GM23338 (cell line): ENCODE measurements around the gene SPTBN4. TPM values are rescaled to one million over a fixed set of nuclear protein-coding genes. Genes with fewer than 3 reads are reported as not detected.

Source experiments
- ATAC-seq: fragments of 200-7000 bp; cut with Tn5 transposase; 3 replicates; pipeline ENCODE4 v1.9.1; 2020
- DNase-seq: peaks from one replicate; pipeline ENCODE4 v3.0.0-alpha.2; 2015; ENCODE audit warnings: low spot score
- H2AFZ ChIP-seq: fragments of 200-600 bp; sonication (generic); 2 replicates; pipeline ENCODE4 v1.8.0; 2016; ENCODE audit warnings: antibody characterized with exemption, mild to moderate bottlenecking, moderate library complexity
- H3F3A ChIP-seq: fragments of 200-600 bp; sonication (generic); replicated peaks from 2 replicates; pipeline ENCODE4 v1.8.0; 2017; ENCODE audit warnings: antibody characterized with exemption, mixed run types, low read depth
- H3K27ac ChIP-seq: fragments of 200-600 bp; sonication (generic); 2 replicates; pipeline ENCODE4 v1.6.1; 2016; ENCODE audit warnings: low read depth
- H3K27me3 ChIP-seq: fragments of 200-600 bp; sonication (generic); 2 replicates; pipeline ENCODE4 v1.8.0; 2016; ENCODE audit warnings: mild to moderate bottlenecking, mixed run types, moderate library complexity; ENCODE audit not compliant: insufficient read depth
- H3K36me3 ChIP-seq: fragments of 200-600 bp; sonication (generic); 2 replicates; pipeline ENCODE4 v1.8.0; 2016; ENCODE audit warnings: mild to moderate bottlenecking; ENCODE audit not compliant: insufficient read depth
- H3K4me1 ChIP-seq: fragments of 200-600 bp; sonication (generic); 2 replicates; pipeline ENCODE4 v1.8.0; 2016; ENCODE audit warnings: mild to moderate bottlenecking, moderate library complexity; ENCODE audit not compliant: insufficient read depth
- H3K4me2 ChIP-seq: fragments of 200-600 bp; sonication (generic); 2 replicates; pipeline ENCODE4 v1.7.1; 2017; ENCODE audit warnings: mixed run types
- H3K4me3 ChIP-seq: fragments of 200-600 bp; sonication (generic); 2 replicates; pipeline ENCODE4 v1.6.1; 2016; ENCODE audit warnings: mixed run types
- H3K79me2 ChIP-seq: fragments of 200-600 bp; sonication (generic); replicated peaks from 2 replicates; pipeline ENCODE4 v1.8.0; 2017; ENCODE audit warnings: mild to moderate bottlenecking; ENCODE audit not compliant: insufficient read depth
- H3K9me2 ChIP-seq: fragments of 200-600 bp; sonication (generic); 2 replicates; pipeline ENCODE4 v1.8.0; 2017; ENCODE audit not compliant: insufficient read depth
- H4K20me1 ChIP-seq: fragments of 200-600 bp; sonication (generic); replicated peaks from 2 replicates; pipeline ENCODE4 v1.8.0; 2017; ENCODE audit warnings: mild to moderate bottlenecking; ENCODE audit not compliant: insufficient read depth
- H3K27ac Mint-ChIP-seq: 2 replicates; pipeline ENCODE4 v1.8.0; 2020; ENCODE audit warnings: inconsistent platforms, mild to moderate bottlenecking, moderate library complexity, mixed read lengths
- H3K27me3 Mint-ChIP-seq: 3 replicates; pipeline ENCODE4 v1.8.0; 2022; ENCODE audit warnings: low read depth, mild to moderate bottlenecking, moderate library complexity, mixed read lengths, inconsistent platforms; ENCODE audit not compliant: insufficient read depth, poor library complexity
- H3K36me3 Mint-ChIP-seq: 3 replicates; pipeline ENCODE4 v1.8.0; 2021; ENCODE audit warnings: low read depth, mild to moderate bottlenecking, inconsistent platforms, moderate library complexity, mixed read lengths
- H3K4me1 Mint-ChIP-seq: 3 replicates; pipeline ENCODE4 v1.8.0; 2020; ENCODE audit warnings: mild to moderate bottlenecking, inconsistent platforms, mixed read lengths
- H3K4me3 Mint-ChIP-seq: 3 replicates; pipeline ENCODE4 v1.8.0; 2021; ENCODE audit warnings: moderate library complexity, mild to moderate bottlenecking, inconsistent platforms, mixed read lengths
- H3K9me3 Mint-ChIP-seq: 3 replicates; pipeline ENCODE4 v1.8.0; 2020; ENCODE audit warnings: moderate library complexity, mild to moderate bottlenecking, inconsistent platforms, mixed read lengths
- CREB1 ChIP-seq: fragments of 250-450 bp; sonication (Bioruptor Pico); IDR thresholded peaks from 2 replicates; pipeline ENCODE4 v1.5.0; 2020; ENCODE audit warnings: low read depth, mild to moderate bottlenecking, moderate library complexity
- EZH2 ChIP-seq: fragments of 200-600 bp; sonication (generic); IDR thresholded peaks from one replicate; pipeline ENCODE4 v1.8.0; 2017; ENCODE audit warnings: antibody characterized with exemption, mild to moderate bottlenecking, low read depth; ENCODE audit not compliant: unreplicated experiment
- JUNB ChIP-seq: IDR thresholded peaks from one replicate; pipeline ENCODE4 v1.6.1; 2016; ENCODE audit warnings: antibody characterized with exemption; ENCODE audit not compliant: unreplicated experiment
- NANOG ChIP-seq: IDR thresholded peaks from 2 replicates; pipeline ENCODE4 v1.6.1; 2016; ENCODE audit warnings: antibody characterized with exemption, borderline replicate concordance
- POLR2AphosphoS5 ChIP-seq: IDR thresholded peaks from 2 replicates; pipeline ENCODE4 v1.6.1; 2016; ENCODE audit warnings: antibody characterized with exemption, low read depth
- STAT1 ChIP-seq: IDR thresholded peaks from one replicate; pipeline ENCODE4 v1.6.1; 2016; ENCODE audit warnings: antibody characterized with exemption; ENCODE audit not compliant: unreplicated experiment
- ZNF114 ChIP-seq: fragments of 250-450 bp; sonication (Bioruptor Pico); IDR thresholded peaks from 2 replicates; pipeline ENCODE4 v1.5.0; 2020; ENCODE audit warnings: mild to moderate bottlenecking, moderate library complexity
- ZNF331 ChIP-seq: fragments of 250-450 bp; sonication (Bioruptor Pico); IDR thresholded peaks from 2 replicates; pipeline ENCODE4 v1.5.0; 2020; ENCODE audit warnings: low read depth, mild to moderate bottlenecking, moderate library complexity
- polyA plus RNA-seq: library from polyadenylated mRNA; unstranded; fragments of >200 nt; fragmentation: Nextera tagmentation; extraction: Ambion mirVana; gene quantifications from 2 replicates; pipeline ENCODE4 v1.2.1, GENCODE V29; 2016
- total RNA-seq: library from RNA; depleted of rRNA; stranded (reverse); fragments of >200 nt; shearing (Covaris generic); gene quantifications from 2 replicates; pipeline ENCODE4 v1.2.3, GENCODE V29; 2014
- TF ChIP-seq, protein P1 (sequence below): fragments of 250-450 bp; sonication (Bioruptor Pico); IDR thresholded peaks from 2 replicates; pipeline ENCODE4 v1.5.0; 2020; ENCODE audit warnings: mild to moderate bottlenecking, moderate library complexity

The SPTBN4 gene
- total and polyA plus RNA-seq, 2 experiments from 2014 or later: 1.6 to 2.3 TPM

DNA sequence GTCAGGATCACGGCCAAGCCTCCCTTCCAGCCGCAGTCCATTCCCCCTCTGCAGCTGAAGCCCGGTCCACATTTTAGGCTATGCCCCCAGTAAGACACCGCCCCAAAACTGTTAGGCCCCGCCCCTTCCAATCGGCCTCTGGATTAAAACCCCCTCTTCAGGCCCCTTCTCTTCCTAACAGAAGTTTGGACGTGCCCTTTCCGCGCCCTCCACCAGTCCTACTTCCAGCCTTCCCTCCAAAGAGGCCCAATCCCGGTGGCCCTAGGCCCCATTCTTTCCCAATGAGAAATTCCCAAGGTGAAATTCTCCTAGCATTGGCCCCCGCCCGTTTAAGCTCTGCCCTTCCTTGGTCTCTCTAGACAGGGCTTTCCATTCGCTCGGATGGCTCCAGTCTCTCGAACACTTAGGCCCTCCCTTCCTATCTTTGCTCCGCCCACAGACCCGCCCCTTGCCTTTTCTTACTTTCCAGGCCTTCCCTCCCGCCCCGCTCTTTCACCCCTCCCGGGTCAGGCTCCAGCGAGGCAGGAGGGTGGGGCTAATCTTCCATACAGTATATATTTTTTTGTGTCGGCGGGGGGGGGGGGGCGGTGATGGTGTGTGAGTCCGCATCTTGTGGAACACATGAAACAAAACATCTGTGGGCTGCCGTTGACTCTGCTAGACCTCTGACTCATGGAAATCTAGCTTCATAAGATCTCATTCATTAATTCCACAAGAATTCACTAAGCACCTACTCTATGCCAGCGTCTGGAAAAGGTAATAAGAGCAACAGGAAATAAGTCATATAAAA, 148.0 kb downstream of the SPTBN4 start:
- Mint-ChIP-seq H3K27me3 (peaks cover 44% of the 10 kb centered on the region), H3K36me3 (peaks cover 16% of the 10 kb centered on the region), H3K4me1 (peaks cover 21% of the 10 kb centered on the region), H3K27ac (peak overlapping the region; percentile 97), H3K4me3 (peak overlapping the region; percentile 88), H3K9me3 (no peaks in the 10 kb centered on the region; the same call in 1 of the 3 replicates)
- DNase-seq (peak; percentile 96), ATAC-seq (peak; percentile 53)
- peaks cover 30% of the 10 kb centered on the region for H3K27me3 ChIP-seq
- peaks cover 11% of the 10 kb centered on the region; the same call in 1 of the 2 replicates for H3K4me1 ChIP-seq
- H3K4me2 ChIP-seq: peak overlapping the region; percentile 99
- H3K27ac ChIP-seq: peak overlapping the region; percentile 92
- peaks cover 19% of the 10 kb centered on the region; the same call in 1 of the 2 replicates for H3F3A ChIP-seq
- H3K9me2 ChIP-seq: no peaks in the 10 kb centered on the region
- H3K79me2 ChIP-seq: no peaks in the 10 kb centered on the region
- TF ChIP-seq NANOG (0 out of 2 replicates have a peak, but pooled peaks have one; percentile 5), ZNF331 (CRISPR knock-in tag) (no peak), CREB1 (CRISPR knock-in tag) (peak; percentile 31; the same call in 1 of the 2 replicates)
- H3K36me3 ChIP-seq: peaks cover 8% of the 10 kb centered on the region; the same call in 1 of the 2 replicates
- H4K20me1 ChIP-seq: peaks cover 5% of the 10 kb centered on the region
- H3K4me3 ChIP-seq: peak overlapping the region; percentile 96
- no peak overlapping the region for H2AFZ ChIP-seq

DNA sequence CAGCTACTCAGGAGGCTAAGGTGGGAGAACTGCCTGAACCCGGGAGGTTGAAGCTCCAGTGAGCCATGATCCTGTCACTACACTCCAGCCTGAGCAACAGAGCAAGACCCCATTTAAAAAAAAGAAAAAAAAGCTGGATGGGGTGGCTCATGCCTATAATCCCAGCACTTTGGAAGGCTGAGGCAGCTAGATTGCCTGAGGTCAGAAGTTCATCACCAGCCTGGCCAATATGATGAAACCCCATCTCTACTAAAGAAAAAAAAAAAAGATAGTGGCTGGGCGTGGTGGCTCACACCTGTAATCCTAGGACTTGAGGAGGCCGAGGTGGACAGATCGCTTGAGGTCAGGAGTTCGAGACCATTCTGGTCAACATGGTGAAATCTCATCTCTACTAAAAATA, 149.4 kb downstream of the SPTBN4 start:
- no peak for DNase-seq
- H3K27ac Mint-ChIP-seq: no peak overlapping the region
- H3K27me3 ChIP-seq: peaks cover 18% of the 10 kb centered on the region
- no peak overlapping the region for H3K27ac ChIP-seq
- peaks cover 33% of the 10 kb centered on the region for H3K27me3 Mint-ChIP-seq
- no peak for TF ChIP-seq ZNF114 (CRISPR knock-in tag)
- H3K4me1 Mint-ChIP-seq: peaks cover 13% of the 10 kb centered on the region
- peaks cover 8% of the 10 kb centered on the region; the same call in 1 of the 2 replicates for H3K36me3 ChIP-seq
- H3K9me3 Mint-ChIP-seq: no peaks in the 10 kb centered on the region; the same call in 1 of the 3 replicates
- H3K4me2 ChIP-seq: no peak overlapping the region
- peaks cover 23% of the 10 kb centered on the region for H3K36me3 Mint-ChIP-seq
- H4K20me1 ChIP-seq: peaks cover 5% of the 10 kb centered on the region
- no peak overlapping the region for H3K4me3 Mint-ChIP-seq
- no peak for ATAC-seq
- no peak overlapping the region for H2AFZ ChIP-seq
- peaks cover 15% of the 10 kb centered on the region; the same call in 1 of the 2 replicates for H3F3A ChIP-seq
- no peak overlapping the region for H3K4me3 ChIP-seq
- H3K4me1 ChIP-seq: peaks cover 3% of the 10 kb centered on the region; the same call in 1 of the 2 replicates
- H3K9me2 ChIP-seq: no peaks in the 10 kb centered on the region
- H3K79me2 ChIP-seq: no peaks in the 10 kb centered on the region

DNA sequence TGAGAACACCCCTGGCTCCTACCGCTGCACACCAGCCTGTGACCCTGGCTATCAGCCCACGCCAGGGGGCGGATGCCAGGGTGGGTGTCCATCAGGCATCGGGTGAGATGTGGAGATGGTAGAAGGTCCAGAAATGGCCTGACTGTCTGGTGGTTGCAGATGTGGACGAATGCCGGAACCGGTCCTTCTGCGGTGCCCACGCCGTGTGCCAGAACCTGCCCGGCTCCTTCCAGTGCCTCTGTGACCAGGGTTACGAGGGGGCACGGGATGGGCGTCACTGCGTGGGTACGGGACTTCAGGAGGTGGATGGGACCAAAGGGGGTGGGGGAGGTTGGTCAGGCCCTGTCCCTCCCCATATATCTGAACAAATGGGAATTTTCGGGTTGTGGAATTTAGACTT, 150.1 kb downstream of the SPTBN4 start:
- Mint-ChIP-seq H3K4me1 (peaks cover 13% of the 10 kb centered on the region), H3K27ac (no peak overlapping the region), H3K36me3 (peaks cover 29% of the 10 kb centered on the region), H3K27me3 (peaks cover 29% of the 10 kb centered on the region), H3K9me3 (no peaks in the 10 kb centered on the region; the same call in 1 of the 3 replicates), H3K4me3 (no peak overlapping the region)
- Histone ChIP-seq H4K20me1 (peaks cover 5% of the 10 kb centered on the region), H2AFZ (no peak overlapping the region), H3K27me3 (peaks cover 11% of the 10 kb centered on the region), H3K4me2 (no peak overlapping the region), H3K4me3 (no peak overlapping the region), H3K27ac (no peak overlapping the region), H3K9me2 (no peaks in the 10 kb centered on the region), H3K4me1 (peaks cover 3% of the 10 kb centered on the region; the same call in 1 of the 2 replicates), H3F3A (peaks cover 15% of the 10 kb centered on the region; the same call in 1 of the 2 replicates), H3K36me3 (peaks cover 8% of the 10 kb centered on the region; the same call in 1 of the 2 replicates), H3K79me2 (no peaks in the 10 kb centered on the region)
- DNase-seq (no peak), ATAC-seq (no peak)
- TF ChIP-seq POLR2AphosphoS5 (no peak), CREB1 (CRISPR knock-in tag) (no peak), NANOG (no peak), ZNF331 (CRISPR knock-in tag) (no peak), ZNF114 (CRISPR knock-in tag) (no peak), JUNB (no peak), EZH2 (no peak), STAT1 (no peak)
- TF ChIP-seq, protein P1, sequence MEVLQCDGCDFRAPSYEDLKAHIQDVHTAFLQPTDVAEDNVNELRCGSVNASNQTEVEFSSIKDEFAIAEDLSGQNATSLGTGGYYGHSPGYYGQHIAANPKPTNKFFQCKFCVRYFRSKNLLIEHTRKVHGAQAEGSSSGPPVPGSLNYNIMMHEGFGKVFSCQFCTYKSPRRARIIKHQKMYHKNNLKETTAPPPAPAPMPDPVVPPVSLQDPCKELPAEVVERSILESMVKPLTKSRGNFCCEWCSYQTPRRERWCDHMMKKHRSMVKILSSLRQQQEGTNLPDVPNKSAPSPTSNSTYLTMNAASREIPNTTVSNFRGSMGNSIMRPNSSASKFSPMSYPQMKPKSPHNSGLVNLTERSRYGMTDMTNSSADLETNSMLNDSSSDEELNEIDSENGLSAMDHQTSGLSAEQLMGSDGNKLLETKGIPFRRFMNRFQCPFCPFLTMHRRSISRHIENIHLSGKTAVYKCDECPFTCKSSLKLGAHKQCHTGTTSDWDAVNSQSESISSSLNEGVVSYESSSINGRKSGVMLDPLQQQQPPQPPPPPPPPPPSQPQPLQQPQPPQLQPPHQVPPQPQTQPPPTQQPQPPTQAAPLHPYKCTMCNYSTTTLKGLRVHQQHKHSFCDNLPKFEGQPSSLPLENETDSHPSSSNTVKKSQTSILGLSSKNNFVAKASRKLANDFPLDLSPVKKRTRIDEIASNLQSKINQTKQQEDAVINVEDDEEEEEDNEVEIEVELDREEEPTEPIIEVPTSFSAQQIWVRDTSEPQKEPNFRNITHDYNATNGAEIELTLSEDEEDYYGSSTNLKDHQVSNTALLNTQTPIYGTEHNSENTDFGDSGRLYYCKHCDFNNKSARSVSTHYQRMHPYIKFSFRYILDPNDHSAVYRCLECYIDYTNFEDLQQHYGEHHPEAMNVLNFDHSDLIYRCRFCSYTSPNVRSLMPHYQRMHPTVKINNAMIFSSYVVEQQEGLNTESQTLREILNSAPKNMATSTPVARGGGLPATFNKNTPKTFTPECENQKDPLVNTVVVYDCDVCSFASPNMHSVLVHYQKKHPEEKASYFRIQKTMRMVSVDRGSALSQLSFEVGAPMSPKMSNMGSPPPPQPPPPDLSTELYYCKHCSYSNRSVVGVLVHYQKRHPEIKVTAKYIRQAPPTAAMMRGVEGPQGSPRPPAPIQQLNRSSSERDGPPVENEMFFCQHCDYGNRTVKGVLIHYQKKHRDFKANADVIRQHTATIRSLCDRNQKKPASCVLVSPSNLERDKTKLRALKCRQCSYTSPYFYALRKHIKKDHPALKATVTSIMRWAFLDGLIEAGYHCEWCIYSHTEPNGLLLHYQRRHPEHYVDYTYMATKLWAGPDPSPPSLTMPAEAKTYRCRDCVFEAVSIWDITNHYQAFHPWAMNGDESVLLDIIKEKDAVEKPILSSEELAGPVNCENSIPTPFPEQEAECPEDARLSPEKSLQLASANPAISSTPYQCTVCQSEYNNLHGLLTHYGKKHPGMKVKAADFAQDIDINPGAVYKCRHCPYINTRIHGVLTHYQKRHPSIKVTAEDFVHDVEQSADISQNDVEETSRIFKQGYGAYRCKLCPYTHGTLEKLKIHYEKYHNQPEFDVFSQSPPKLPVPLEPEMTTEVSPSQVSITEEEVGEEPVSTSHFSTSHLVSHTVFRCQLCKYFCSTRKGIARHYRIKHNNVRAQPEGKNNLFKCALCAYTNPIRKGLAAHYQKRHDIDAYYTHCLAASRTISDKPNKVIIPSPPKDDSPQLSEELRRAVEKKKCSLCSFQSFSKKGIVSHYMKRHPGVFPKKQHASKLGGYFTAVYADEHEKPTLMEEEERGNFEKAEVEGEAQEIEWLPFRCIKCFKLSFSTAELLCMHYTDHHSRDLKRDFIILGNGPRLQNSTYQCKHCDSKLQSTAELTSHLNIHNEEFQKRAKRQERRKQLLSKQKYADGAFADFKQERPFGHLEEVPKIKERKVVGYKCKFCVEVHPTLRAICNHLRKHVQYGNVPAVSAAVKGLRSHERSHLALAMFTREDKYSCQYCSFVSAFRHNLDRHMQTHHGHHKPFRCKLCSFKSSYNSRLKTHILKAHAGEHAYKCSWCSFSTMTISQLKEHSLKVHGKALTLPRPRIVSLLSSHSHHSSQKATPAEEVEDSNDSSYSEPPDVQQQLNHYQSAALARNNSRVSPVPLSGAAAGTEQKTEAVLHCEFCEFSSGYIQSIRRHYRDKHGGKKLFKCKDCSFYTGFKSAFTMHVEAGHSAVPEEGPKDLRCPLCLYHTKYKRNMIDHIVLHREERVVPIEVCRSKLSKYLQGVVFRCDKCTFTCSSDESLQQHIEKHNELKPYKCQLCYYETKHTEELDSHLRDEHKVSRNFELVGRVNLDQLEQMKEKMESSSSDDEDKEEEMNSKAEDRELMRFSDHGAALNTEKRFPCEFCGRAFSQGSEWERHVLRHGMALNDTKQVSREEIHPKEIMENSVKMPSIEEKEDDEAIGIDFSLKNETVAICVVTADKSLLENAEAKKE (CRISPR knock-in tag): no peak
